CD14-positive monocyte (primary cell): Measurements from ENCODE around the gene MYOC. TPM values are rescaled to one million over a fixed set of nuclear protein-coding genes. Genes with fewer than 3 reads are reported as not detected.
A peak's percentile ranks its signal among the peaks of the same experiment; 100 is the strongest.
"Not testable (repeated sequence)": the region's sequence is repeated elsewhere in the genome, so short reads cannot be mapped to it uniquely, and the experiment has no call there.

Experiments used
- DNase-seq, 3 donors: peaks; one replicate each; pipeline ENCODE4 v3.0.0-alpha.2; 2011 to 2022
- H2AFZ ChIP-seq: 2 replicates; pipeline ENCODE4 v1.6.0; 2012; ENCODE audit warnings: mild to moderate bottlenecking, low read depth, low read length, inconsistent platforms; ENCODE audit not compliant: insufficient read depth, poor library complexity, severe bottlenecking
- H3K27ac ChIP-seq, 2 donors: 1 replicate in 1 of 2; 2 replicates in 1 of 2; pipeline ENCODE4 v1.5.1; 2012 to 2013; ENCODE audit warnings: low read length in 2 of 2, control low read depth in 1 of 2, inconsistent platforms in 1 of 2, low read depth in 1 of 2, mild to moderate bottlenecking in 1 of 2
- H3K27me3 ChIP-seq, 2 donors: one replicate each; pipeline versions ENCODE4 v1.6.0 to v1.6.1; 2011 to 2013; ENCODE audit warnings: low read length in 2 of 2; ENCODE audit not compliant: control insufficient read depth in 2 of 2, insufficient read depth in 2 of 2
- H3K36me3 ChIP-seq, 2 donors: replicated peaks in 1 of 2; 1 replicate in 1 of 2; 2 replicates in 1 of 2; pipeline versions ENCODE4 v1.5.1 to v1.6.1; 2012 to 2013; ENCODE audit warnings: low read length in 2 of 2, control low read depth in 1 of 2, inconsistent platforms in 1 of 2, mild to moderate bottlenecking in 1 of 2; ENCODE audit not compliant: insufficient read depth in 2 of 2, control insufficient read depth in 1 of 2
- H3K4me1 ChIP-seq, 2 donors: 1 replicate in 1 of 2; 2 replicates in 1 of 2; pipeline versions ENCODE4 v1.5.1 to v1.6.1; 2012 to 2013; ENCODE audit warnings: low read length in 2 of 2, control low read depth in 1 of 2, inconsistent platforms in 1 of 2, mild to moderate bottlenecking in 1 of 2, moderate library complexity in 1 of 2; ENCODE audit not compliant: insufficient read depth in 2 of 2, control insufficient read depth in 1 of 2
- H3K4me2 ChIP-seq: replicated peaks from 2 replicates; pipeline ENCODE3; 2012; ENCODE audit warnings: low read length, moderate library complexity, mild to moderate bottlenecking; ENCODE audit not compliant: poor library complexity, severe bottlenecking; ENCODE audit errors: extremely low read depth
- H3K4me3 ChIP-seq, 3 experiments: fragments of 200-600 bp in 1 of 3; sonication (generic) in 1 of 3; replicated peaks in 1 of 3; 1 replicate in 2 of 3; 2 replicates in 1 of 3; pipeline ENCODE4 v1.5.1; 2011 to 2013; ENCODE audit warnings: low read length in 3 of 3, mild to moderate bottlenecking in 3 of 3, control low read depth in 2 of 3, low read depth in 2 of 3, inconsistent platforms in 1 of 3, moderate library complexity in 1 of 3
- H3K79me2 ChIP-seq: 2 replicates; pipeline ENCODE4 v1.6.0; 2012; ENCODE audit warnings: mild to moderate bottlenecking, control low read depth, inconsistent platforms, low read length, moderate library complexity; ENCODE audit not compliant: insufficient read depth
- H3K9ac ChIP-seq: 2 replicates; pipeline ENCODE4 v1.6.0; 2017; ENCODE audit warnings: low read length, mild to moderate bottlenecking; ENCODE audit not compliant: insufficient read depth, poor library complexity, severe bottlenecking
- H3K9me3 ChIP-seq, 2 donors: replicated peaks in 1 of 2; 1 replicate in 1 of 2; 2 replicates in 1 of 2; pipeline versions ENCODE4 v1.5.1 to v1.6.1; 2012 to 2013; ENCODE audit warnings: low read length in 2 of 2, control low read depth in 1 of 2; ENCODE audit not compliant: control insufficient read depth in 1 of 2, insufficient read depth in 1 of 2
- H4K20me1 ChIP-seq: 2 replicates; pipeline ENCODE4 v1.6.0; 2012; ENCODE audit warnings: mild to moderate bottlenecking, low read length, control low read depth, moderate library complexity; ENCODE audit not compliant: insufficient read depth
- H3K27ac Mint-ChIP-seq, 7 donors: one replicate each; pipeline ENCODE4 v1.8.0; 2020; ENCODE audit warnings: mild to moderate bottlenecking in 7 of 7, mixed read lengths in 7 of 7, moderate library complexity in 6 of 7, inconsistent platforms in 2 of 7
- H3K27me3 Mint-ChIP-seq, 3 donors: one replicate each; pipeline ENCODE4 v1.8.0; 2021 to 2022; ENCODE audit warnings: low read depth in 3 of 3, mild to moderate bottlenecking in 3 of 3, mixed read lengths in 3 of 3, moderate library complexity in 3 of 3, inconsistent platforms in 1 of 3
- H3K36me3 Mint-ChIP-seq, 2 donors: one replicate each; pipeline ENCODE4 v1.8.0; 2020; ENCODE audit warnings: mixed read lengths in 2 of 2, inconsistent platforms in 1 of 2, mild to moderate bottlenecking in 1 of 2
- H3K4me1 Mint-ChIP-seq: one replicate; pipeline ENCODE4 v1.8.0; 2020; ENCODE audit warnings: mild to moderate bottlenecking, mixed read lengths
- H3K4me3 Mint-ChIP-seq, 2 donors: one replicate each; pipeline ENCODE4 v1.8.0; 2020; ENCODE audit warnings: mild to moderate bottlenecking in 2 of 2, mixed read lengths in 2 of 2, moderate library complexity in 1 of 2
- H3K9me3 Mint-ChIP-seq, 7 donors: one replicate each; pipeline ENCODE4 v1.8.0; 2020 to 2022; ENCODE audit warnings: mixed read lengths in 7 of 7, mild to moderate bottlenecking in 6 of 7, moderate library complexity in 6 of 7, inconsistent platforms in 2 of 7
- whole genome bisulfite sequencing: methylation state at CpG from one replicate; pipeline ENCODE4 v1.1.5; 2013; ENCODE audit warnings: missing lambda C conversion rate; ENCODE audit not compliant: insufficient coverage; 5-methylcytosine and 5-hydroxymethylcytosine counted together
- intact Hi-C, 2 donors: fragments of 100-400 bp; cut with micrococcal nuclease; formaldehyde crosslinking; loops; one replicate each; pipeline versions ENCODE4 v1.15.0 to v1.15.1; 2023
- polyA minus RNA-seq: library from RNA; depleted of rRNA, polyadenylated mRNA; stranded (reverse); fragments of >200 nt; gene quantifications from 2 replicates; pipeline ENCODE4 v1.2.3, GENCODE V29; 2012
- polyA plus RNA-seq, 3 donors: library from polyadenylated mRNA; depleted of rRNA in 1 of 3; unstranded in 2 of 3; stranded (reverse) in 1 of 3; fragments of 300-500 nt in 2 of 3; fragments of >200 nt in 1 of 3; fragmentation: Illumina TruSeq in 2 of 3; gene quantifications; 1 replicate in 2 of 3; 2 replicates in 1 of 3; pipeline ENCODE4 v1.2.3, GENCODE V29; 2012 to 2021
- total RNA-seq, 12 experiments: library from RNA in 1 of 12; stranded (reverse) in 1 of 12; fragments of 120-200 nt in 1 of 12; gene quantifications; one replicate each; pipeline ENCODE4 v1.2.4 and lab custom pipeline; 2013 to 2026; ENCODE audit warnings: mixed read lengths in 6 of 12, inconsistent platforms in 1 of 12
- TF ChIP-seq, protein P1 (sequence below): fragments of 200-600 bp; IDR thresholded peaks from one replicate; pipeline ENCODE4 v1.8.0; 2022; ENCODE audit warnings: antibody characterized with exemption, mild to moderate bottlenecking

MYOC gene
- not detected for total RNA-seq (2013)
- not detected for polyA plus RNA-seq
- polyA minus RNA-seq: not detected in 2 replicates
- total RNA-seq (lab: John Stamatoyannopoulos, UW): 0 to 0.23 (median 0) reads per million in 11 experiments

DNA sequence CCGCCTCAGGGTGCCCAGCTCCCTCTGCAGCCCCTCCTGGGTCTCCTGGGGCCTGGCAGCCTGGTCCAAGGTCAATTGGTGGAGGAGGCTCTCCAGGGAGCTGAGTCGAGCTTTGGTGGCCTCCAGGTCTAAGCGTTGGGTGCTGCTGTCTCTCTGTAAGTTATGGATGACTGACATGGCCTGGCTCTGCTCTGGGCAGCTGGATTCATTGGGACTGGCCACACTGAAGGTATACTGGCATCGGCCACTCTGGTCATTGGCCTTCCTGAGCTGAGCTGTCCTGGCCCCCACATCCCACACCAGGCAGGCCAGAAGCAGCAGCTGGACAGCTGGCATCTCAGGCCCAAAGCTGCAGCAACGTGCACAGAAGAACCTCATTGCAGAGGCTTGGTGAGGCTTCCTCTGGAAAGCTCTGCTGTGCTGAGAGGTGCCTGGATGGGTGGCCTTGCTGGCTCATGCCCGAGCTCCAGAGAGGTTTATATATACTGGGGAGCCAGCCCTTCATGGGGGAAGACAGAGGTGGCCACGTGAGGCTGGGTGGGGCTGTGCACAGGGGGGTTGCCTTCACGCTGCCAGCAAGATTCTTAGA, at the start of gene MYOC:
Gene MYOC (minus strand): TSS at position 455 of the 589 bp plus-strand sequence. CDS start 77 bp downstream, at position 378.
- no peak within 1 kb of the TSS for H3K9ac ChIP-seq

DNA sequence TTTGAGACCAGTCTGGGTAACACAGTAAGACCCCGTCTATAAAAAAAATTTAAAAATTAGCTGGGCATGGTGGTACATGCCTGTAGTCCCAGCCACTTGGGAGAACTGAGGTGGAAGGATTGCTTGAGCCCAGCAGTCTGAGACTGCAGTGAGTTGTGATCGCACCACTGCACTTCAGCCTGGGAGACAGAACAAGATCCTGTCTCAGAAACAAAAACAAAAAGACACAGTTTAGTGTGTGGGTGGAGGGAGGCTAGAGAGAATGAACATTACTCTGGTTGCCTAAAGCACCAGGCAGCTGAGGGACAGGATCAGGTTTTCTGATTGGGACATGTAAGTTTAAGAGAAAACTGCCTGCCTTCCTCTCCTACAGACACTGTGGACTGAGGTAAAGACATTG, 47.0 kb upstream of the MYOC start:
- Histone ChIP-seq H4K20me1 (no peaks in the 10 kb centered on the region), H3K4me3 (no peak overlapping the region), H3K79me2 (no peaks in the 10 kb centered on the region), H3K9ac (no peak overlapping the region), H2AFZ (no peak overlapping the region), H3K4me1 (no peaks in the 10 kb centered on the region), H3K9me3 (peaks cover 8 to 10% of the 10 kb centered on the region in 2 donors), H3K36me3 (peaks cover 11 to 50% of the 10 kb centered on the region in 2 donors), H3K27me3 (no peaks in the 10 kb centered on the region), H3K4me2 (no peak overlapping the region), H3K27ac (no peak overlapping the region)
- 100% methylated on average over 1 of the region's 2 CpGs for whole genome bisulfite sequencing
- Mint-ChIP-seq H3K36me3 (peaks cover 44 to 46% of the 10 kb centered on the region in 2 donors), H3K27me3 (no peaks in the 10 kb centered on the region), H3K4me1 (no peaks in the 10 kb centered on the region), H3K9me3 (peaks cover 21 to 32% (median 25%) of the 10 kb centered on the region in 7 donors), H3K27ac (no peak overlapping the region), H3K4me3 (no peak overlapping the region)
- no peak for DNase-seq
- intact Hi-C loops: no loop called here
- TF ChIP-seq, protein P1, sequence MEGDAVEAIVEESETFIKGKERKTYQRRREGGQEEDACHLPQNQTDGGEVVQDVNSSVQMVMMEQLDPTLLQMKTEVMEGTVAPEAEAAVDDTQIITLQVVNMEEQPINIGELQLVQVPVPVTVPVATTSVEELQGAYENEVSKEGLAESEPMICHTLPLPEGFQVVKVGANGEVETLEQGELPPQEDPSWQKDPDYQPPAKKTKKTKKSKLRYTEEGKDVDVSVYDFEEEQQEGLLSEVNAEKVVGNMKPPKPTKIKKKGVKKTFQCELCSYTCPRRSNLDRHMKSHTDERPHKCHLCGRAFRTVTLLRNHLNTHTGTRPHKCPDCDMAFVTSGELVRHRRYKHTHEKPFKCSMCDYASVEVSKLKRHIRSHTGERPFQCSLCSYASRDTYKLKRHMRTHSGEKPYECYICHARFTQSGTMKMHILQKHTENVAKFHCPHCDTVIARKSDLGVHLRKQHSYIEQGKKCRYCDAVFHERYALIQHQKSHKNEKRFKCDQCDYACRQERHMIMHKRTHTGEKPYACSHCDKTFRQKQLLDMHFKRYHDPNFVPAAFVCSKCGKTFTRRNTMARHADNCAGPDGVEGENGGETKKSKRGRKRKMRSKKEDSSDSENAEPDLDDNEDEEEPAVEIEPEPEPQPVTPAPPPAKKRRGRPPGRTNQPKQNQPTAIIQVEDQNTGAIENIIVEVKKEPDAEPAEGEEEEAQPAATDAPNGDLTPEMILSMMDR: no peak

More for the DNA sequence above, at the start of gene MYOC:
- H3K36me3 Mint-ChIP-seq: no peaks in the 10 kb centered on the region
- peak within 1 kb of the TSS in 1 of 7 donors; percentile 69 for H3K27ac Mint-ChIP-seq
- intact Hi-C loops: loop anchor here in 1 of 2 donors (10.0 kb wide), 1 partner anchor 332 kb away; no protein-coding TSS in a partner anchor
- no peak for DNase-seq
- H3K27me3 Mint-ChIP-seq: peaks cover 7 to 11% (median 10%) of the 10 kb centered on the region in 3 donors
- H2AFZ ChIP-seq: no peak within 1 kb of the TSS
- no peaks in the 10 kb centered on the region for H4K20me1 ChIP-seq
- H3K4me1 ChIP-seq: peaks cover 4 to 7% of the 10 kb centered on the region in 2 donors
- H3K4me2 ChIP-seq: no peak within 1 kb of the TSS
- H3K4me3 Mint-ChIP-seq: no peak within 1 kb of the TSS
- no peaks in the 10 kb centered on the region for H3K36me3 ChIP-seq
- no peak within 1 kb of the TSS for H3K4me3 ChIP-seq
- H3K27me3 ChIP-seq: peaks cover 0 to 7% of the 10 kb centered on the region in 2 donors
- H3K27ac ChIP-seq: no peak within 1 kb of the TSS
- H3K9me3 Mint-ChIP-seq: no peaks in the 10 kb centered on the region
- H3K4me1 Mint-ChIP-seq: peaks cover 12% of the 10 kb centered on the region
- WGBS: 93% methylated on average over 6 of the region's 8 CpGs
- TF ChIP-seq, protein P1: no peak
- no peaks in the 10 kb centered on the region for H3K9me3 ChIP-seq
- no peaks in the 10 kb centered on the region for H3K79me2 ChIP-seq

DNA sequence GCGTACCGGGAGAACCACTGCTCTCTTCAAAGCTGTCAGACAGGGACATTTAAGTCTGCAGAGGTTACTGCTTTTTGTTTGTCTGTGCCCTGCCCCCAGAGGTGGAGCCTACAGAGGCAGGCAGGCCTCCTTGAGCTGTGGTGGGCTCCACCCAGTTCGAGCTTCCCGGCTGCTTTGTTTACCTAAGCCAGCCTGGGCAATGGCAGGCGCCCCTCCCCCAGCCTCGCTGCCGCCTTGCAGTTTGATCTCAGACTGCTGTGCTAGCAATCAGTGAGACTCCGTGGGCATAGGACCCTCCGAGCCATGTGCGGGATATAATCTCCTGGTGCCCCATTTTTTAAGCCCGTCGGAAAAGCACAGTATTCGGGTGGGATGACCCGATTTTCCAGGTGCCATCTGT, 43.3 kb upstream of the MYOC start:
- DNase-seq, H3K4me1 Mint-ChIP-seq, H3K4me3 ChIP-seq, H3K9ac ChIP-seq, H3K27me3 Mint-ChIP-seq, H4K20me1 ChIP-seq, H3K4me1 ChIP-seq, H3K4me2 ChIP-seq, H3K79me2 ChIP-seq, H3K4me3 Mint-ChIP-seq, H3K27ac Mint-ChIP-seq, H3K27me3 ChIP-seq, H2AFZ ChIP-seq, H3K27ac ChIP-seq, intact Hi-C loops: not testable (repeated sequence)
- peaks cover 21 to 24% of the 10 kb centered on the region in 2 donors for H3K36me3 Mint-ChIP-seq
- Histone ChIP-seq H3K9me3 (peaks cover 10 to 13% of the 10 kb centered on the region in 2 donors), H3K36me3 (peaks cover 0 to 20% of the 10 kb centered on the region in 2 donors)
- WGBS: 99% methylated on average over 10 of the region's 14 CpGs
- H3K9me3 Mint-ChIP-seq: peaks cover 26 to 53% (median 39%) of the 10 kb centered on the region in 7 donors
